CD4-positive, CD25-positive, alpha-beta regulatory T cell (primary cell): ENCODE data around the gene PRXL2B. TPM values are rescaled to one million over a fixed set of nuclear protein-coding genes. Genes with fewer than 3 reads are reported as not detected.

Experiments
- ATAC-seq, 2 donors: fragments of 150-1000 bp; cut with Tn5 transposase; one replicate each; pipeline ENCODE4 v1.10.0; 2021; ENCODE audit warnings: low read depth in 2 of 2, moderate number of reproducible peaks in 2 of 2, moderate library complexity in 1 of 2
- DNase-seq, 3 donors: peaks; one replicate each; pipeline versions ENCODE4 v3.0.0 to v3.0.0-alpha.2; 2012 to 2022; ENCODE audit warnings: mixed read lengths in 1 of 3
- H3K27ac ChIP-seq: one replicate; pipeline ENCODE4 v1.7.0; 2013; ENCODE audit warnings: mild to moderate bottlenecking, low read length; ENCODE audit not compliant: insufficient read depth, poor library complexity, severe bottlenecking
- H3K27me3 ChIP-seq: one replicate; pipeline ENCODE4 v1.7.0; 2013; ENCODE audit warnings: low read length; ENCODE audit not compliant: control insufficient read depth, insufficient read depth
- H3K36me3 ChIP-seq: one replicate; pipeline ENCODE4 v1.7.0; 2013; ENCODE audit warnings: mild to moderate bottlenecking, low read length, moderate library complexity; ENCODE audit not compliant: control insufficient read depth, insufficient read depth
- H3K4me1 ChIP-seq: 2 replicates; pipeline ENCODE4 v1.7.0; 2013; ENCODE audit warnings: mild to moderate bottlenecking, low read length; ENCODE audit not compliant: insufficient read depth, control insufficient read depth, poor library complexity, severe bottlenecking
- H3K4me3 ChIP-seq: one replicate; pipeline ENCODE4 v1.7.0; 2013; ENCODE audit warnings: low read depth, mild to moderate bottlenecking, low read length, moderate library complexity
- H3K9me3 ChIP-seq, 2 experiments: 1 replicate in 1 of 2; 2 replicates in 1 of 2; pipeline ENCODE4 v1.7.0; 2013; ENCODE audit warnings: low read length in 2 of 2, mild to moderate bottlenecking in 1 of 2, moderate library complexity in 1 of 2; ENCODE audit not compliant: control insufficient read depth in 2 of 2
- H3K27ac Mint-ChIP-seq, 3 donors: one replicate each; pipeline ENCODE4 v1.8.0; 2020 to 2022; ENCODE audit warnings: mild to moderate bottlenecking in 3 of 3, mixed read lengths in 3 of 3, moderate library complexity in 2 of 3
- H3K27me3 Mint-ChIP-seq: one replicate; pipeline ENCODE4 v1.8.0; 2022; ENCODE audit warnings: mild to moderate bottlenecking, mixed read lengths
- H3K36me3 Mint-ChIP-seq: one replicate; pipeline ENCODE4 v1.8.0; 2020; ENCODE audit warnings: mixed read lengths
- H3K4me1 Mint-ChIP-seq, 4 donors: one replicate each; pipeline ENCODE4 v1.8.0; 2020 to 2022; ENCODE audit warnings: mixed read lengths in 4 of 4, mild to moderate bottlenecking in 1 of 4
- H3K4me3 Mint-ChIP-seq, 4 donors: one replicate each; pipeline ENCODE4 v1.8.0; 2020 to 2022; ENCODE audit warnings: mild to moderate bottlenecking in 4 of 4, mixed read lengths in 4 of 4, moderate library complexity in 3 of 4
- H3K9me3 Mint-ChIP-seq, 7 donors: one replicate each; pipeline ENCODE4 v1.8.0; 2020 to 2022; ENCODE audit warnings: mixed read lengths in 7 of 7, mild to moderate bottlenecking in 3 of 7, moderate library complexity in 2 of 7
- polyA plus RNA-seq, 4 donors: library from polyadenylated mRNA; unstranded; fragments of 300-500 nt; fragmentation: Illumina TruSeq; gene quantifications; one replicate each; pipeline ENCODE4 v1.2.3, GENCODE V29; 2021
- total RNA-seq: library from RNA; stranded (reverse); gene quantifications from one replicate; pipeline ENCODE4 v1.2.3, GENCODE V29; 2022

PRXL2B gene
- total and polyA plus RNA-seq, 5 donors from 2014 or later, result 24.5 to 31.1 (median 27.1) TPM

GRCh38 chr1:2580691-2581090 lies 5.9 kb upstream of the PRXL2B start:
- Mint-ChIP-seq H3K4me1 (peaks cover 25 to 91% (median 59%) of the 10 kb centered on the region in 4 donors), H3K27me3 (no peaks in the 10 kb centered on the region), H3K9me3 (peaks cover 0 to 3% (median 0%) of the 10 kb centered on the region in 7 donors), H3K27ac (peak overlapping the region; percentile 39 to 95 (median 91)), H3K4me3 (peak overlapping the region; percentile 13 to 50 (median 40)), H3K36me3 (peaks cover 4% of the 10 kb centered on the region)
- DNase-seq (no peak), ATAC-seq (no peak)
- no peak overlapping the region for H3K4me3 ChIP-seq
- H3K36me3 ChIP-seq, result no peaks in the 10 kb centered on the region
- no peaks in the 10 kb centered on the region for H3K9me3 ChIP-seq
- no peaks in the 10 kb centered on the region for H3K27me3 ChIP-seq
- H3K27ac ChIP-seq, result peak overlapping the region; percentile 47
- H3K4me1 ChIP-seq, result peaks cover 92% of the 10 kb centered on the region

- peak overlapping the region; percentile 91 to 98 (median 93) for H3K27ac Mint-ChIP-seq
- no peak overlapping the region for H3K4me3 ChIP-seq
- H3K9me3 Mint-ChIP-seq, result peaks cover 0 to 3% (median 0%) of the 10 kb centered on the region in 7 donors
- H3K4me3 Mint-ChIP-seq, result peak overlapping the region; percentile 58 to 70 (median 60)
- no peaks in the 10 kb centered on the region for H3K9me3 ChIP-seq
- peaks cover 82% of the 10 kb centered on the region for H3K4me1 ChIP-seq
- peaks cover 4% of the 10 kb centered on the region for H3K36me3 Mint-ChIP-seq
- peaks cover 25 to 78% (median 60%) of the 10 kb centered on the region in 4 donors for H3K4me1 Mint-ChIP-seq
- DNase-seq (no peak), ATAC-seq (no peak)
- H3K36me3 ChIP-seq, result no peaks in the 10 kb centered on the region
- no peaks in the 10 kb centered on the region for H3K27me3 ChIP-seq
- H3K27me3 Mint-ChIP-seq, result no peaks in the 10 kb centered on the region
- peak overlapping the region; percentile 98 for H3K27ac ChIP-seq
These were observed 4.2 kb upstream of the PRXL2B start for GRCh38 chr1:2582391-2582790.

GRCh38 chr1:2583331-2583791 lies 3.2 kb upstream of the PRXL2B start:
- Histone ChIP-seq H3K9me3 (no peaks in the 10 kb centered on the region), H3K36me3 (no peaks in the 10 kb centered on the region), H3K27ac (peak overlapping the region; percentile 98), H3K27me3 (no peaks in the 10 kb centered on the region), H3K4me3 (peak overlapping the region; percentile 61), H3K4me1 (peaks cover 80% of the 10 kb centered on the region)
- H3K27me3 Mint-ChIP-seq, result no peaks in the 10 kb centered on the region
- H3K4me3 Mint-ChIP-seq, result peak overlapping the region; percentile 90 to 97 (median 94)
- ATAC-seq, result no peak
- peak overlapping the region; percentile 93 to 99 (median 98) for H3K27ac Mint-ChIP-seq
- peaks cover 4% of the 10 kb centered on the region for H3K36me3 Mint-ChIP-seq
- peaks cover 25 to 72% (median 55%) of the 10 kb centered on the region in 4 donors for H3K4me1 Mint-ChIP-seq
- DNase-seq, result peak in 2 of 3 donors; percentile 20 to 38
- H3K9me3 Mint-ChIP-seq, result peaks cover 0 to 3% (median 0%) of the 10 kb centered on the region in 7 donors

- Mint-ChIP-seq H3K4me1 (peaks cover 20 to 67% (median 50%) of the 10 kb centered on the region in 4 donors), H3K27ac (peak overlapping the region; percentile 93 to 99 (median 98)), H3K36me3 (peaks cover 4% of the 10 kb centered on the region), H3K4me3 (peak overlapping the region; percentile 90 to 97 (median 94)), H3K9me3 (peaks cover 0 to 3% (median 0%) of the 10 kb centered on the region in 7 donors), H3K27me3 (no peaks in the 10 kb centered on the region)
- peak; percentile 14 to 20 for ATAC-seq
- H3K4me3 ChIP-seq, result peak overlapping the region; percentile 61
- H3K4me1 ChIP-seq, result peaks cover 74% of the 10 kb centered on the region
- no peaks in the 10 kb centered on the region for H3K36me3 ChIP-seq
- DNase-seq, result peak; percentile 52 to 81 (median 68)
- H3K27ac ChIP-seq, result peak overlapping the region; percentile 98
- no peaks in the 10 kb centered on the region for H3K9me3 ChIP-seq
- H3K27me3 ChIP-seq, result no peaks in the 10 kb centered on the region
These were observed 2.7 kb upstream of the PRXL2B start for GRCh38 chr1:2583871-2584351.

- Histone ChIP-seq H3K4me1 (peaks cover 65% of the 10 kb centered on the region), H3K36me3 (peaks cover 4% of the 10 kb centered on the region), H3K27me3 (no peaks in the 10 kb centered on the region), H3K4me3 (peak overlapping the region; percentile 61), H3K27ac (peak overlapping the region; percentile 98), H3K9me3 (no peaks in the 10 kb centered on the region)
- ATAC-seq (no peak), DNase-seq (peak in 2 of 3 donors; percentile 12 to 30)
- H3K27ac Mint-ChIP-seq, result peak overlapping the region; percentile 93 to 99 (median 98)
- no peaks in the 10 kb centered on the region for H3K27me3 Mint-ChIP-seq
- peaks cover 0 to 3% (median 0%) of the 10 kb centered on the region in 7 donors for H3K9me3 Mint-ChIP-seq
- H3K36me3 Mint-ChIP-seq, result peaks cover 4% of the 10 kb centered on the region
- H3K4me3 Mint-ChIP-seq, result peak overlapping the region; percentile 90 to 97 (median 94)
- H3K4me1 Mint-ChIP-seq, result peaks cover 19 to 62% (median 43%) of the 10 kb centered on the region in 4 donors
These were observed 1.8 kb upstream of the PRXL2B start for GRCh38 chr1:2584686-2585317.

- H3K4me1 Mint-ChIP-seq, result peaks cover 19 to 59% (median 39%) of the 10 kb centered on the region in 4 donors
- ATAC-seq, result peak; percentile 43 to 45
- H3K4me3 Mint-ChIP-seq, result peak overlapping the region; percentile 90 to 97 (median 94)
- no peaks in the 10 kb centered on the region for H3K9me3 ChIP-seq
- H3K4me3 ChIP-seq, result peak overlapping the region; percentile 82
- H3K27ac ChIP-seq, result peak overlapping the region; percentile 98
- H3K27me3 Mint-ChIP-seq, result no peaks in the 10 kb centered on the region
- peak overlapping the region; percentile 93 to 99 (median 98) for H3K27ac Mint-ChIP-seq
- H3K27me3 ChIP-seq, result no peaks in the 10 kb centered on the region
- peaks cover 4% of the 10 kb centered on the region for H3K36me3 ChIP-seq
- peaks cover 4% of the 10 kb centered on the region for H3K36me3 Mint-ChIP-seq
- peaks cover 62% of the 10 kb centered on the region for H3K4me1 ChIP-seq
- H3K9me3 Mint-ChIP-seq, result peaks cover 0 to 3% (median 0%) of the 10 kb centered on the region in 7 donors
- peak; percentile 64 to 87 (median 79) for DNase-seq
These were observed 1.1 kb upstream of the PRXL2B start for GRCh38 chr1:2585318-2586092.

- H3K4me1 Mint-ChIP-seq, result peaks cover 16 to 45% (median 26%) of the 10 kb centered on the region in 4 donors
- H3K27me3 Mint-ChIP-seq, result no peaks in the 10 kb centered on the region
- no peaks in the 10 kb centered on the region for H3K27me3 ChIP-seq
- no peaks in the 10 kb centered on the region for H3K9me3 ChIP-seq
- H3K27ac Mint-ChIP-seq, result peak overlapping the region in 1 of 3 donors; percentile 44
- H3K36me3 ChIP-seq, result peaks cover 4% of the 10 kb centered on the region
- peak overlapping the region; percentile 68 to 90 (median 84) for H3K4me3 Mint-ChIP-seq
- H3K4me1 ChIP-seq, result peaks cover 48% of the 10 kb centered on the region
- H3K36me3 Mint-ChIP-seq, result no peaks in the 10 kb centered on the region
- H3K27ac ChIP-seq, result peak overlapping the region; percentile 98
- ATAC-seq (no peak), DNase-seq (peak in 1 of 3 donors; percentile 57)
- no peak overlapping the region for H3K4me3 ChIP-seq
- no peaks in the 10 kb centered on the region for H3K9me3 Mint-ChIP-seq
These were observed 688 bp downstream of the PRXL2B start for GRCh38 chr1:2587071-2587859.
